GM18498 (cell line): ENCODE data around the gene STK39.

Source experiments
- ATAC-seq: cut with Tn5 transposase; IDR thresholded peaks from one replicate; pipeline ENCODE4 v1.9.1; 2021; ENCODE audit warnings: mild to moderate bottlenecking, moderate library complexity; ENCODE audit not compliant: unreplicated experiment

The STK39 gene

GRCh38 chr2:168210895-168211570 is 36.4 kb downstream of the STK39 start:
- no peak for ATAC-seq

GRCh38 chr2:168210216-168210894 is 37.0 kb downstream of the STK39 start:
- ATAC-seq: no peak

GRCh38 chr2:168208652-168209051 is 38.7 kb downstream of the STK39 start:
- ATAC-seq: no peak

GRCh38 chr2:168207851-168208250 is 39.5 kb downstream of the STK39 start:
- ATAC-seq: no peak

- ATAC-seq: no peak
These were observed 43.4 kb downstream of the STK39 start for GRCh38 chr2:168203762-168204693.

GRCh38 chr2:168201584-168202116 is 45.7 kb downstream of the STK39 start:
- no peak for ATAC-seq

GRCh38 chr2:168200930-168201583 is 46.3 kb downstream of the STK39 start:
- ATAC-seq: no peak

- no peak for ATAC-seq
These were observed 48.8 kb downstream of the STK39 start for GRCh38 chr2:168198476-168199207.

- no peak for ATAC-seq
These were observed 50.6 kb downstream of the STK39 start for GRCh38 chr2:168196764-168197180.

GRCh38 chr2:168194784-168195522 is 52.4 kb downstream of the STK39 start:
- peak; percentile 94 for ATAC-seq

- no peak for ATAC-seq
These were observed 54.4 kb downstream of the STK39 start for GRCh38 chr2:168192839-168193616.

GRCh38 chr2:168191955-168192785 is 55.2 kb downstream of the STK39 start:
- no peak for ATAC-seq

GRCh38 chr2:168190590-168191336 is 56.6 kb downstream of the STK39 start:
- ATAC-seq: no peak

GRCh38 chr2:168189835-168190569 is 57.4 kb downstream of the STK39 start:
- no peak for ATAC-seq

GRCh38 chr2:168188002-168188401 is 59.4 kb downstream of the STK39 start:
- no peak for ATAC-seq

GRCh38 chr2:168186452-168186851 is 60.9 kb downstream of the STK39 start:
- ATAC-seq: no peak
